Ishikawa (cell line): Measurements from ENCODE around the gene LHCGR.

ENCODE experiments used
- CEBPB ChIP-seq: IDR thresholded peaks from 2 replicates; pipeline ENCODE4 v1.6.1; 2012
- CREB1 ChIP-seq: IDR thresholded peaks from 2 replicates; pipeline ENCODE4 v1.6.1; 2012; ENCODE audit warnings: low read depth
- EGR1 ChIP-seq: IDR thresholded peaks from 2 replicates; pipeline ENCODE4 v1.6.1; 2012
- EP300 ChIP-seq: IDR thresholded peaks from 2 replicates; pipeline ENCODE4 v1.6.1; 2012; ENCODE audit warnings: borderline replicate concordance
- FOXM1 ChIP-seq: IDR thresholded peaks from 2 replicates; pipeline ENCODE4 v1.6.1; 2012; ENCODE audit warnings: low read depth, borderline replicate concordance
- MAX ChIP-seq: IDR thresholded peaks from 2 replicates; pipeline ENCODE4 v1.6.1; 2012
- NFIC ChIP-seq: IDR thresholded peaks from 2 replicates; pipeline ENCODE4 v1.6.1; 2012
- RAD21 ChIP-seq: IDR thresholded peaks from 2 replicates; pipeline ENCODE4 v1.6.1; 2012; ENCODE audit warnings: low read depth
- REST ChIP-seq: IDR thresholded peaks from 2 replicates; pipeline ENCODE4 v1.6.1; 2012; ENCODE audit warnings: low read depth, mild to moderate bottlenecking
- TAF1 ChIP-seq: IDR thresholded peaks from 2 replicates; pipeline ENCODE4 v1.6.1; 2012; ENCODE audit warnings: low read depth, mild to moderate bottlenecking
- TCF12 ChIP-seq: IDR thresholded peaks from 2 replicates; pipeline ENCODE4 v1.6.1; 2012; ENCODE audit warnings: low read depth
- TEAD4 ChIP-seq: IDR thresholded peaks from 2 replicates; pipeline ENCODE4 v1.6.1; 2012
- USF1 ChIP-seq: IDR thresholded peaks from 2 replicates; pipeline ENCODE4 v1.6.1; 2012
- YY1 ChIP-seq: IDR thresholded peaks from 2 replicates; pipeline ENCODE4 v1.6.1; 2012; ENCODE audit warnings: low read depth
- ZBTB7A ChIP-seq: IDR thresholded peaks from 2 replicates; pipeline ENCODE4 v1.6.1; 2012; ENCODE audit warnings: low read depth

The LHCGR gene

GRCh38 chr2:48651158-48651790 is 104.2 kb downstream of the LHCGR start:
- no peak for TF ChIP-seq FOXM1
- TF ChIP-seq MAX, result no peak
- no peak for TF ChIP-seq USF1

GRCh38 chr2:48638261-48638660 is 117.3 kb downstream of the LHCGR start:
- no peak for TF ChIP-seq FOXM1
- TF ChIP-seq TEAD4, result no peak
- TF ChIP-seq USF1, result no peak
- TF ChIP-seq CEBPB, result no peak
- no peak for TF ChIP-seq NFIC
- TF ChIP-seq ZBTB7A, result no peak
- TF ChIP-seq CREB1, result no peak
- no peak for TF ChIP-seq TAF1
- TF ChIP-seq TCF12, result no peak
- no peak for TF ChIP-seq EGR1
- TF ChIP-seq MAX, result no peak
- no peak for TF ChIP-seq EP300
- no peak for TF ChIP-seq YY1
- no peak for TF ChIP-seq REST
- no peak for TF ChIP-seq RAD21
